MCF 10A (cell line): ENCODE data around the gene MDP1. TPM values are rescaled to one million over a fixed set of nuclear protein-coding genes. Genes with fewer than 3 reads are reported as not detected.

Source experiments
- BruUV-seq: library from RNA; stranded (reverse); fragments of 400-500 nt; replicated peaks from 2 replicates; lab custom pipeline; 2021; lab: Mats Ljungman, UMichigan
- CTCF ChIA-PET: fragments of 300-600 bp; sonication (Branson Sonifier 250); formaldehyde crosslinking; extraction: SDS; loops from one replicate; lab custom pipeline; 2021; ENCODE audit warnings: antibody characterized with exemption, inconsistent platforms; lab: Yijun Ruan, JAX
- POLR2A ChIA-PET: fragments of 300-600, 350-650 bp; sonication (Branson Sonifier 250); formaldehyde crosslinking; extraction: SDS; loops from one replicate; lab custom pipeline; 2020; ENCODE audit warnings: antibody characterized with exemption, inconsistent platforms; lab: Yijun Ruan, JAX
- DNase-seq: peaks from one replicate; pipeline ENCODE4 v3.0.0-alpha.2; 2018; ENCODE audit not compliant: unreplicated experiment
- H3K27ac Mint-ChIP-seq: one replicate; pipeline ENCODE4 v1.8.0; 2022; ENCODE audit warnings: mild to moderate bottlenecking, low read depth, mixed read lengths; ENCODE audit not compliant: unreplicated experiment
- H3K27me3 Mint-ChIP-seq: one replicate; pipeline ENCODE4 v1.8.0; 2022; ENCODE audit warnings: mixed read lengths; ENCODE audit not compliant: insufficient read depth, unreplicated experiment
- H3K36me3 Mint-ChIP-seq: one replicate; pipeline ENCODE4 v1.8.0; 2022; ENCODE audit warnings: mild to moderate bottlenecking, moderate library complexity, mixed read lengths; ENCODE audit not compliant: insufficient read depth, unreplicated experiment
- H3K4me1 Mint-ChIP-seq: one replicate; pipeline ENCODE4 v1.8.0; 2022; ENCODE audit warnings: mixed read lengths; ENCODE audit not compliant: insufficient read depth, unreplicated experiment
- H3K4me3 Mint-ChIP-seq: one replicate; pipeline ENCODE4 v1.8.0; 2022; ENCODE audit warnings: mild to moderate bottlenecking, moderate library complexity, mixed read lengths; ENCODE audit not compliant: unreplicated experiment
- H3K9me3 Mint-ChIP-seq: one replicate; pipeline ENCODE4 v1.8.0; 2022; ENCODE audit warnings: mixed read lengths; ENCODE audit not compliant: unreplicated experiment
- CTCF ChIP-seq: fragments of 200-600 bp; IDR thresholded peaks from one replicate; pipeline ENCODE4 v1.8.0; 2022; ENCODE audit warnings: antibody characterized with exemption, mild to moderate bottlenecking; ENCODE audit not compliant: unreplicated experiment
- intact Hi-C: fragments of 100-400 bp; cut with micrococcal nuclease; formaldehyde crosslinking; loops from 2 replicates; pipeline ENCODE4 v1.14.1; 2022
- total RNA-seq: library from RNA; stranded (reverse); gene quantifications from 2 replicates; pipeline ENCODE4 v1.2.3, GENCODE V29; 2022

Gene MDP1
- total RNA-seq, 1 experiment from 2014 or later = 20.2 TPM

- TF ChIP-seq CTCF = no peak
- DNase-seq = no peak
- Mint-ChIP-seq H3K4me3 (no peak overlapping the region), H3K27ac (no peak overlapping the region), H3K9me3 (peaks cover 6% of the 10 kb centered on the region), H3K36me3 (peaks cover 86% of the 10 kb centered on the region), H3K27me3 (no peaks in the 10 kb centered on the region), H3K4me1 (no peaks in the 10 kb centered on the region)
- intact Hi-C loops = no loop called here
- BruUV-seq = no TSS peak
- CTCF ChIA-PET = interaction anchor here (0.6 to 1.4 kb wide), 3 partner anchors 22 to 224 kb away, joined by 3 read pairs; no protein-coding TSS in a partner anchor
- POLR2A ChIA-PET = interaction anchor here (1.3 to 2.3 kb wide), 3 partner anchors 8 to 60 kb away, joined by 3 to 19 read pairs (median 9); partner anchors contain the start of genes MDP1 and TM9SF1
Measured at GRCh38 chr14:24207625-24208024, 8.2 kb downstream of the MDP1 start.

GRCh38 chr14:24207104-24207551 lies 8.7 kb downstream of the MDP1 start:
- no peak overlapping the region for H3K4me3 Mint-ChIP-seq
- POLR2A ChIA-PET = interaction anchor here (1.3 to 2.3 kb wide), 3 partner anchors 8 to 59 kb away, joined by 3 to 19 read pairs (median 9); partner anchors contain the start of genes MDP1 and TM9SF1
- H3K36me3 Mint-ChIP-seq = peaks cover 85% of the 10 kb centered on the region
- no peak for DNase-seq
- no TSS peak for BruUV-seq
- H3K9me3 Mint-ChIP-seq = peaks cover 8% of the 10 kb centered on the region
- H3K27me3 Mint-ChIP-seq = no peaks in the 10 kb centered on the region
- intact Hi-C loops = no loop called here
- no peak for TF ChIP-seq CTCF
- no peaks in the 10 kb centered on the region for H3K4me1 Mint-ChIP-seq
- no peak overlapping the region for H3K27ac Mint-ChIP-seq
- CTCF ChIA-PET = interaction anchor here (0.5 to 2.0 kb wide), 5 partner anchors 11 to 367 kb away, joined by 3 to 5 read pairs (median 3); no protein-coding TSS in a partner anchor

GRCh38 chr14:24206260-24207103 lies 9.4 kb downstream of the MDP1 start:
- Mint-ChIP-seq H3K27ac (no peak overlapping the region), H3K4me3 (no peak overlapping the region), H3K4me1 (no peaks in the 10 kb centered on the region), H3K27me3 (no peaks in the 10 kb centered on the region), H3K36me3 (peaks cover 87% of the 10 kb centered on the region), H3K9me3 (peaks cover 8% of the 10 kb centered on the region)
- TF ChIP-seq CTCF = no peak
- POLR2A ChIA-PET = interaction anchor here (0.7 to 2.3 kb wide), 3 partner anchors 9 to 84 kb away, joined by 3 to 19 read pairs (median 9); partner anchors contain the start of genes MDP1 and TM9SF1
- no TSS peak for BruUV-seq
- no peak for DNase-seq
- CTCF ChIA-PET = interaction anchor here (0.5 to 2.0 kb wide), 5 partner anchors 10 to 367 kb away, joined by 3 to 5 read pairs (median 3); partner anchors contain the start of gene CIDEB
- intact Hi-C loops = no loop called here
